T-helper 1 cell treated with Interleukin-12 subunit alpha and Interleukin-12 subunit beta and Interleukin-4 antibody, amounts not matched to agents 30 ng/mL and 1 ng/mL, for 36 hours (primary cell): Measurements from ENCODE around the gene ABLIM3. TPM values are rescaled to one million over a fixed set of nuclear protein-coding genes. Genes with fewer than 3 reads are reported as not detected.

ENCODE experiments used
- intact Hi-C: fragments of 100-400 bp; cut with micrococcal nuclease; formaldehyde crosslinking; loops from one replicate; pipeline ENCODE4 v1.15.1; 2024
- total RNA-seq: library from RNA; stranded (reverse); gene quantifications from 2 replicates; pipeline ENCODE4 v1.2.3, GENCODE V29; 2022

Gene ABLIM3
- total RNA-seq, 1 donor from 2014 or later = not detected

- intact Hi-C loops = no loop called here
Measured at GRCh38 chr5:149251546-149251945, 110.3 kb downstream of the ABLIM3 start.

GRCh38 chr5:149254506-149254905 is 113.2 kb downstream of the ABLIM3 start:
- intact Hi-C loops = no loop called here

- intact Hi-C loops = no loop called here
Measured at GRCh38 chr5:149256451-149256850, 115.2 kb downstream of the ABLIM3 start.

- intact Hi-C loops = no loop called here
Measured at GRCh38 chr5:149257131-149257530, 115.8 kb downstream of the ABLIM3 start.

- intact Hi-C loops = no loop called here
Measured at GRCh38 chr5:149257889-149258705, 116.8 kb downstream of the ABLIM3 start.

- intact Hi-C loops = loop anchor here (5.0 to 10.0 kb wide), 2 partner anchors 33 to 226 kb away; no protein-coding TSS in a partner anchor
Measured at GRCh38 chr5:149260761-149261160, 119.5 kb downstream of the ABLIM3 start.

GRCh38 chr5:149261246-149261645 is 120.0 kb downstream of the ABLIM3 start:
- intact Hi-C loops = loop anchor here (5.0 to 10.0 kb wide), 2 partner anchors 34 to 226 kb away; no protein-coding TSS in a partner anchor

- intact Hi-C loops = loop anchor here (5.0 to 10.0 kb wide), 2 partner anchors 35 to 228 kb away; no protein-coding TSS in a partner anchor
Measured at GRCh38 chr5:149262315-149262714, 121.0 kb downstream of the ABLIM3 start.

GRCh38 chr5:149264439-149265067 is 123.3 kb downstream of the ABLIM3 start:
- intact Hi-C loops = loop anchor here (1.0 to 10.0 kb wide), 3 partner anchors 37 to 230 kb away; partner anchors contain the start of gene ABLIM3

GRCh38 chr5:149265068-149265465 is 123.8 kb downstream of the ABLIM3 start:
- intact Hi-C loops = loop anchor here (10.0 kb wide), 1 partner anchor 230 kb away; no protein-coding TSS in a partner anchor

- intact Hi-C loops = loop anchor here (10.0 kb wide), 1 partner anchor 231 kb away; no protein-coding TSS in a partner anchor
Measured at GRCh38 chr5:149265597-149265996, 124.3 kb downstream of the ABLIM3 start.

- intact Hi-C loops = loop anchor here (10.0 kb wide), 1 partner anchor 233 kb away; no protein-coding TSS in a partner anchor
Measured at GRCh38 chr5:149267241-149267973, 126.1 kb downstream of the ABLIM3 start.

- intact Hi-C loops = loop anchor here (1.0 to 10.0 kb wide), 8 partner anchors 29 to 825 kb away; partner anchors contain the start of gene ABLIM3
Measured at GRCh38 chr5:149268928-149269557, 127.8 kb downstream of the ABLIM3 start.

GRCh38 chr5:149271195-149271715 is 130.0 kb downstream of the ABLIM3 start:
- intact Hi-C loops = no loop called here

GRCh38 chr5:149271716-149272563 is 130.6 kb downstream of the ABLIM3 start, which contains the start of gene AFAP1L1:
AFAP1L1 (plus strand) TSS chr5:149271859; CDS start chr5:149271969, 110 bp downstream.
- intact Hi-C loops = loop anchor here (1.0 kb wide), 1 partner anchor 162 kb away; no protein-coding TSS in a partner anchor

- intact Hi-C loops = loop anchor here (1.0 kb wide), 1 partner anchor 162 kb away; no protein-coding TSS in a partner anchor
Measured at GRCh38 chr5:149272781-149273180, 131.5 kb downstream of the ABLIM3 start.

GRCh38 chr5:149273237-149273636 is 131.9 kb downstream of the ABLIM3 start:
- intact Hi-C loops = no loop called here

- intact Hi-C loops = no loop called here
Measured at GRCh38 chr5:149273950-149274349, 132.7 kb downstream of the ABLIM3 start.

GRCh38 chr5:149274939-149275338 is 133.6 kb downstream of the ABLIM3 start:
- intact Hi-C loops = no loop called here
